ENCODE measurements around the gene CORIN.
"Not testable (repeated sequence)": the region's sequence is repeated elsewhere in the genome, so short reads cannot be mapped to it uniquely, and the experiment has no call there.

The CORIN gene

DNA sequence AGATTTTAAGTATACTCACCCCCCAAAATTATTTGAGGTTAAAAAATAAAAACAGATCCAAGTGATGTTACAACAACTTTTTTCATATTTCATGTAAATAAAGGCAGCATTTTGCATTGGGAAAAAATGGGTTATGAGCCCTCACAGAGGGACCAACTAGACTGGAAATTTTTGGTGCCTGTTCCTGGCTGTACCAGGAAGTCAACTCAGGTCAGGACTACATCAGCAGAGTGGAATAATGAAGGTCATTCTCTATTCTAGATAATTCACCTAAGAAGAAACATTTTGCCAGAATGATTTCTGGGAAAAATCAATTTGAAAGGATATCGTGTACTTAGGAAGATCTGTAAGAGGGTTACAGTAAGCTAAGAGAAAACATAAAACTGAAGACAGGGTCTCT, 66.8 kb downstream of the CORIN start:
- no peak for ATAC-seq (ENCODE audit: low read depth)
- no peak for DNase-seq (ENCODE audit: low spot score)
- Histone ChIP-seq H3K27me3 (ENCODE audit: insufficient read depth, poor library complexity, severe bottlenecking) (peaks cover 10% of the 10 kb centered on the region), H3K27ac (ENCODE audit: poor library complexity, severe bottlenecking) (no peak overlapping the region), H3K36me3 (ENCODE audit: low read depth) (no peaks in the 10 kb centered on the region), H3K9me3 (ENCODE audit: severe bottlenecking) (no peaks in the 10 kb centered on the region), H3K4me3 (ENCODE audit: severe bottlenecking) (no peak overlapping the region), H3K4me1 (ENCODE audit: insufficient read depth, poor library complexity, severe bottlenecking) (no peaks in the 10 kb centered on the region)
- TF ChIP-seq, protein P1, sequence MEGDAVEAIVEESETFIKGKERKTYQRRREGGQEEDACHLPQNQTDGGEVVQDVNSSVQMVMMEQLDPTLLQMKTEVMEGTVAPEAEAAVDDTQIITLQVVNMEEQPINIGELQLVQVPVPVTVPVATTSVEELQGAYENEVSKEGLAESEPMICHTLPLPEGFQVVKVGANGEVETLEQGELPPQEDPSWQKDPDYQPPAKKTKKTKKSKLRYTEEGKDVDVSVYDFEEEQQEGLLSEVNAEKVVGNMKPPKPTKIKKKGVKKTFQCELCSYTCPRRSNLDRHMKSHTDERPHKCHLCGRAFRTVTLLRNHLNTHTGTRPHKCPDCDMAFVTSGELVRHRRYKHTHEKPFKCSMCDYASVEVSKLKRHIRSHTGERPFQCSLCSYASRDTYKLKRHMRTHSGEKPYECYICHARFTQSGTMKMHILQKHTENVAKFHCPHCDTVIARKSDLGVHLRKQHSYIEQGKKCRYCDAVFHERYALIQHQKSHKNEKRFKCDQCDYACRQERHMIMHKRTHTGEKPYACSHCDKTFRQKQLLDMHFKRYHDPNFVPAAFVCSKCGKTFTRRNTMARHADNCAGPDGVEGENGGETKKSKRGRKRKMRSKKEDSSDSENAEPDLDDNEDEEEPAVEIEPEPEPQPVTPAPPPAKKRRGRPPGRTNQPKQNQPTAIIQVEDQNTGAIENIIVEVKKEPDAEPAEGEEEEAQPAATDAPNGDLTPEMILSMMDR (IDR thresholded peaks at IDR 0.05; ENCODE audit: poor library complexity, severe bottlenecking) = no peak

DNA sequence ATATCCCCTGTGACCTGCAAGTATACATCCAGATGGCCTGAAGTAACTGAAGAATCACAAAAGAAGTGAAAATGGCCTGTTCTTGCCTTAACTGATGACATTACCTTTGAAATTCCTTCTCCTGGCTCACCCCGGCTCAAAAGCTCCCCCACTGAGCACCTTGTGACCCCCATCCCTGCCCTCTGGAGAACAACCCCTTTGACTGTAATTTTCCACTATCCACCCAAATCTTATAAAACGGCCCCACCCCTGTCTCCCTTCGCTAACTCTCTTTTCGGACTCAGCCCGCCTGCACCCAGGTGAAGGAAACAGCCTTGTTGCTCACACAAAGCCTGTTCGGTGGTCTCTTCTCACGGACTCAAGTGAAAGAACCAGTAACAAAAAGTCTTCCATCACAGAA, 69.9 kb downstream of the CORIN start:
- DNase-seq (ENCODE audit: low spot score); ATAC-seq (ENCODE audit: low read depth): not testable (repeated sequence)

DNA sequence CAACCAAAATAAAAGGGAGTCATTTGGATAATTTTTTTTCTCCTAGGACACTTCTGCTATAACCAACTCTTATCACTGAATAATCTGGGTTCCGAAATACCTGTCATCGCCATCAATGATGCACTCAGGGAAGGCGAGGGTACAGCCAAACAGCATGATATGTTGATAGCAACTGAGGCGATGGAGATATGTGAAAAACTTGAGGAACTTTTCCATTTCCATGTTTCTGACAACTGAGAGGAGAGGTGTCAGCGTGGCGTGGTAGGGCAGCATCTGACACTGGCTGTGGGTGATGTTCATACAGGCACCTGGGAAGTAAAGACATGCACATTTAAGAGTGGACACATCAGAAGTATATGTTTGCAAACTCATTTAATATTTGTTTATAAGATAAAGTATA, 74.6 kb downstream of the CORIN start:
- Histone ChIP-seq H3K4me1 (ENCODE audit: insufficient read depth, poor library complexity, severe bottlenecking) (no peaks in the 10 kb centered on the region), H3K36me3 (ENCODE audit: low read depth) (no peaks in the 10 kb centered on the region), H3K27ac (ENCODE audit: poor library complexity, severe bottlenecking) (no peak overlapping the region), H3K27me3 (ENCODE audit: insufficient read depth, poor library complexity, severe bottlenecking) (peaks cover 10% of the 10 kb centered on the region), H3K4me3 (ENCODE audit: severe bottlenecking) (no peak overlapping the region), H3K9me3 (ENCODE audit: severe bottlenecking) (no peaks in the 10 kb centered on the region)
- DNase-seq (ENCODE audit: low spot score) (no peak), ATAC-seq (ENCODE audit: low read depth) (no peak)
- TF ChIP-seq, protein P1 (IDR thresholded peaks at IDR 0.05; ENCODE audit: poor library complexity, severe bottlenecking) = no peak

More for the DNA sequence above, 69.9 kb downstream of the CORIN start:
- H3K4me3 ChIP-seq (ENCODE audit: severe bottlenecking); H3K27me3 ChIP-seq (ENCODE audit: insufficient read depth, poor library complexity, severe bottlenecking); H3K36me3 ChIP-seq (ENCODE audit: low read depth); H3K27ac ChIP-seq (ENCODE audit: poor library complexity, severe bottlenecking); H3K4me1 ChIP-seq (ENCODE audit: insufficient read depth, poor library complexity, severe bottlenecking); H3K9me3 ChIP-seq (ENCODE audit: severe bottlenecking): not testable (repeated sequence)

DNA sequence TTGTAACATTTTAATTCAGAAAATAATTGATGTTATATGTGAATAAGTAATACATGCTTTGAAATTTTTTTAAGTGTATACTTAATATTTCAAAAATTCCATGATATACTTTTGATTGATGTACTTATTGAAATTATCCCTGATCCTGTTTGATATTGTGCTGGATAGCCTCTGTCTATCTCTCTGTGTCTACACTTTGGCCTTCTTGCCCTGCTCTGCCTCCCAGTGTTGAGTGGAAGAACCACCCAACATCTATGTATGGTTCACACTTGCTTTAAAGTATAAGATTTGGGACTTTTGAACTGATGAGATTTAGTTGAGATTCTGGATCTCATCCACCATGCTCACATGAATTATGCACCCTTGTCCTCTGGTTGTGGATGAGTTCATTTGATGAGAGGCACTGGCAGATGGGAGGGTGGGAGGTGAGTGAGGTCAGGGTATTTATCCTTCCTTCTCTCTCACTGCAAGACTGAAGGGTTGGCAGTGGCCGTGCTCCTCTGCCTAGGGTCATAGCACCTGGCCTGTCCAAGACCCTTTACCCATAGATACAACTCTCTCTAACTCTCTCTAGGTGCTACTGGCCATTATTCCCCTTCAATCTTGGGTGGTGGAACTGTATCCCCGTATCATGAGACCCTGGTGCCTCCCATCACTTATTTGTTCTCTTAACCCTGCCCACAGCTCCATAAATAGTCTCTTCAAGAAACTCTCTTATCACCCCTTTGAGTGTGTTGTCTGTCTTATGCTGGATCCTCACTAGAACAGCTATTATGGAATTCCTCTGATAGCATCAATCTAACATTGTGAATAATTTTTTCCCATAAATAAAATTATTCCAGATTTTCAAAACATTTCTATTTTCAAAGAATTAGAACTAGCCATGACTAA, 75.2 kb downstream of the CORIN start:
- DNase-seq (ENCODE audit: low spot score) (no peak), ATAC-seq (ENCODE audit: low read depth) (no peak)
- Histone ChIP-seq H3K4me1 (ENCODE audit: insufficient read depth, poor library complexity, severe bottlenecking) (no peaks in the 10 kb centered on the region), H3K27ac (ENCODE audit: poor library complexity, severe bottlenecking) (no peak overlapping the region), H3K4me3 (ENCODE audit: severe bottlenecking) (no peak overlapping the region), H3K36me3 (ENCODE audit: low read depth) (no peaks in the 10 kb centered on the region), H3K27me3 (ENCODE audit: insufficient read depth, poor library complexity, severe bottlenecking) (peaks cover 6% of the 10 kb centered on the region), H3K9me3 (ENCODE audit: severe bottlenecking) (no peaks in the 10 kb centered on the region)
- TF ChIP-seq, protein P1 (IDR thresholded peaks at IDR 0.05; ENCODE audit: poor library complexity, severe bottlenecking) = no peak

DNA sequence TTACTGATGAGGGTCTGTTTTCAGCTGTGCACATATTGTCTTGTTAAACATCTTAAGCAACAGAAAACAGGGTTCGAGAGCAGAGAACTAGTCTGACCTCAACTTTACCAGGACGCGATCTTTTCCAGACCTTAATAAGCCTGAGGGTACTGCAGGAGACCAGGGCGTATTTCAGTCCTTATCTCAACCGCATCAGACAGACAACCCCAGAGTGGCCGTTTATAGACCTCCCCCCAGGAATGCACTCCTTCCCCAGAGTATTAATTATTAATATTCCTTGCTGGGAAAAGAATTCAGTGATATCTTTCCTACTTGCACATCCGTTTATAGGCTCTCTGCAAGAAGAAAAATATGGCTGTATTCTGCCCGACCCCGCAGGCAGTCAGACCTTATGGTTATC, 84.6 kb downstream of the CORIN start:
- not testable (repeated sequence) for H3K4me3 ChIP-seq (ENCODE audit: severe bottlenecking); DNase-seq (ENCODE audit: low spot score); H3K27me3 ChIP-seq (ENCODE audit: insufficient read depth, poor library complexity, severe bottlenecking); H3K27ac ChIP-seq (ENCODE audit: poor library complexity, severe bottlenecking); H3K9me3 ChIP-seq (ENCODE audit: severe bottlenecking); H3K36me3 ChIP-seq (ENCODE audit: low read depth); ATAC-seq (ENCODE audit: low read depth); H3K4me1 ChIP-seq (ENCODE audit: insufficient read depth, poor library complexity, severe bottlenecking)

DNA sequence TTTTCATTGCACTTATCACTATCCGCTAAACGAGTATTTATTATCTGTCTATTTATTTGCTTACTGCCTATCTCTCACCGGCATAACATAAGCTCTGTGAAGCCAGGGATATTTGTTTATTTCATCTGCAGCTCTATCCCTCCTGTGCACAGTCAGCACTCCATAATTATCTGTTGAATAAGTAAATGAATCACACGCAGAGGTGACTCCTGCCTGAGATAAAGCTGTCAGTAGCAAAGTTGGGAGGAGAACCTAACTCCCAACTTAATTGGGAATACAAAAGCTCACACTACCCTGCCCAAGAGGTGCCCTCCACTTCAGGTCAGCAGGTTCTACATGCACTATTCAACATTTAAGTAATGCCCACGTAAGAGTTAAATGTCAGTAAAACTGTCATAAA, 85.7 kb downstream of the CORIN start:
- H3K4me3 ChIP-seq (ENCODE audit: severe bottlenecking) = no peak overlapping the region
- H3K27me3 ChIP-seq (ENCODE audit: insufficient read depth, poor library complexity, severe bottlenecking) = no peaks in the 10 kb centered on the region
- TF ChIP-seq, protein P1 (IDR thresholded peaks at IDR 0.05; ENCODE audit: poor library complexity, severe bottlenecking) = no peak
- no peak for DNase-seq (ENCODE audit: low spot score)
- no peak for ATAC-seq (ENCODE audit: low read depth)
- no peak overlapping the region for H3K27ac ChIP-seq (ENCODE audit: poor library complexity, severe bottlenecking)
- H3K4me1 ChIP-seq (ENCODE audit: insufficient read depth, poor library complexity, severe bottlenecking) = no peaks in the 10 kb centered on the region
- H3K9me3 ChIP-seq (ENCODE audit: severe bottlenecking) = no peaks in the 10 kb centered on the region
- H3K36me3 ChIP-seq (ENCODE audit: low read depth) = no peaks in the 10 kb centered on the region

Measured in RWPE2 (cell line).